ENCODE data around the gene PALLD. TPM values are rescaled to one million over a fixed set of nuclear protein-coding genes. Genes with fewer than 3 reads are reported as not detected.

The PALLD gene
- total RNA-seq, 2 donors from 2014 or later: 705 to 752 TPM

DNA sequence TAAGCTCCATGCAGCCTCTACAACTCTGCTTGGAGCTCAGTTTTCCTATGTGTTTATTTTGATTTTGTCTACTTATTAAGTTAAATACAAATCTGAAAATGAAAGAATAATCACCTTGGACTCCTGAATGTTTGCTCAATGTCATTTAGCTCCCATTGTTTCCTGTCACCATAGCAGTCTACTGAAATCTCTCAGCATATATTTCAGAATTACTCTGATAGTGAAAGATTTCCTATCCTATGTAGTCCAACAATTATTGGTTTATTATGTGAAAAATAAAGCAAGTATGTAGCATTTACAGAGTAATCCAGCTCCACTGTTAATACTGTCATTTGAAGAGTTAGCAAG, 344.8 kb downstream of the PALLD start:
- ATAC-seq (ENCODE audit: insufficient number of reproducible peaks, low FRiP score, low read depth): no peak
- H3K4me3 ChIP-seq: peak overlapping the region; percentile 11

DNA sequence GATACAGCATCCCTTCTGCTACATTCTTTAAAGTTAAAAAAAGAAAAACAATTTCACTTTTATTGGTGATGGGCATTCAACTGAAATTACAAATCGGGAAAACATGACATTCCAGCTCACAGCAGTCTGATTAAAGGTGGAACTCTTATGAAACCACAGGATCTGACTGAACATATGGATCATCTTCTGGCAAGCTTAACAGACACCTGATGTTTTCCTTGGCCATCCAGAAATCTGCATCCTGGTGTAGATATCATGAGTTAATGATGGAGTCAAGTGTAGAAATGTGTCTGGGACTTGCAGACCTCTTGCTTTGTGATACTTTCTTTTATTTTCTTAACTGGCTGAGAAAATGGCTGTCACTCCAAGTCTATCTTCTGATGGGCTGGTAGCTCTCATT, 345.3 kb downstream of the PALLD start:
- no peak overlapping the region for H3K4me3 ChIP-seq
- peak overlapping the region; percentile 94 to 99 for H3K27ac ChIP-seq
- ATAC-seq (ENCODE audit: insufficient number of reproducible peaks, low FRiP score, low read depth) (no peak), DNase-seq (ENCODE audit: low spot score) (no peak)
- no peaks in the 10 kb centered on the region for H3K9me3 ChIP-seq
- H3K4me1 ChIP-seq (ENCODE audit: control insufficient read depth in 1 of 2, low read depth in 2 of 2): peaks cover 64 to 100% of the 10 kb centered on the region in 2 donors
- H3K27me3 ChIP-seq (replicated peaks; ENCODE audit: insufficient read depth): no peaks in the 10 kb centered on the region
- TF ChIP-seq, protein P1, sequence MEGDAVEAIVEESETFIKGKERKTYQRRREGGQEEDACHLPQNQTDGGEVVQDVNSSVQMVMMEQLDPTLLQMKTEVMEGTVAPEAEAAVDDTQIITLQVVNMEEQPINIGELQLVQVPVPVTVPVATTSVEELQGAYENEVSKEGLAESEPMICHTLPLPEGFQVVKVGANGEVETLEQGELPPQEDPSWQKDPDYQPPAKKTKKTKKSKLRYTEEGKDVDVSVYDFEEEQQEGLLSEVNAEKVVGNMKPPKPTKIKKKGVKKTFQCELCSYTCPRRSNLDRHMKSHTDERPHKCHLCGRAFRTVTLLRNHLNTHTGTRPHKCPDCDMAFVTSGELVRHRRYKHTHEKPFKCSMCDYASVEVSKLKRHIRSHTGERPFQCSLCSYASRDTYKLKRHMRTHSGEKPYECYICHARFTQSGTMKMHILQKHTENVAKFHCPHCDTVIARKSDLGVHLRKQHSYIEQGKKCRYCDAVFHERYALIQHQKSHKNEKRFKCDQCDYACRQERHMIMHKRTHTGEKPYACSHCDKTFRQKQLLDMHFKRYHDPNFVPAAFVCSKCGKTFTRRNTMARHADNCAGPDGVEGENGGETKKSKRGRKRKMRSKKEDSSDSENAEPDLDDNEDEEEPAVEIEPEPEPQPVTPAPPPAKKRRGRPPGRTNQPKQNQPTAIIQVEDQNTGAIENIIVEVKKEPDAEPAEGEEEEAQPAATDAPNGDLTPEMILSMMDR (IDR thresholded peaks at IDR 0.05): no peak
- no peaks in the 10 kb centered on the region for H3K36me3 ChIP-seq

More for the DNA sequence above, 344.8 kb downstream of the PALLD start:
- Histone ChIP-seq H3K27ac (peak overlapping the region; percentile 94 to 99), H3K9me3 (no peaks in the 10 kb centered on the region), H3K4me1 (ENCODE audit: control insufficient read depth in 1 of 2, low read depth in 2 of 2) (peaks cover 70 to 100% of the 10 kb centered on the region in 2 donors), H3K36me3 (no peaks in the 10 kb centered on the region), H3K27me3 (replicated peaks; ENCODE audit: insufficient read depth) (no peaks in the 10 kb centered on the region)
- TF ChIP-seq, protein P1 (IDR thresholded peaks at IDR 0.05): no peak
- DNase-seq (ENCODE audit: low spot score): no peak

DNA sequence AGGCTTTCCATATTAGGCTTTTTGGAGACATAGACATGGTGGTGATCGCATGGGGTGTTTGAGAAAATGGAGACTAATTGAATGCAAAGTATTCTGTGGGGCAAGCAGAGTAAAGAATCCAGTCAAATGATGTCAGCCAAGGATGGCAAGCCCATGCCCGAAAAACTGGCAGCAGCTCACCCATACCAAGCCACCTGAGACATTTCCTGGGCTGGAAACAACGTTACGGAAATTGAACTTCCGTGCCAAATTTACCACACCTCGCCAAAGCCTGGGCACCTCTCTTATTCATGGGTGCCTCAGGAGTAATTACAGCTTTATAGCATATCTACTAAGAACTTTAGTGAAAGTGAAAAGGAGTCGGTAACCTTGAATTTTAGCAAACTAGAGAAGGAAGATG, 346.8 kb downstream of the PALLD start:
- no peak for DNase-seq (ENCODE audit: low spot score)
- no peaks in the 10 kb centered on the region for H3K36me3 ChIP-seq
- no peaks in the 10 kb centered on the region for H3K27me3 ChIP-seq (replicated peaks; ENCODE audit: insufficient read depth)
- no peak for ATAC-seq (ENCODE audit: insufficient number of reproducible peaks, low FRiP score, low read depth)
- TF ChIP-seq, protein P1 (IDR thresholded peaks at IDR 0.05): no peak
- H3K4me3 ChIP-seq: peak overlapping the region; percentile 35
- no peaks in the 10 kb centered on the region for H3K9me3 ChIP-seq
- peaks cover 61 to 96% of the 10 kb centered on the region in 2 donors for H3K4me1 ChIP-seq (ENCODE audit: control insufficient read depth in 1 of 2, low read depth in 2 of 2)
- H3K27ac ChIP-seq: peak overlapping the region; percentile 94 to 99

DNA sequence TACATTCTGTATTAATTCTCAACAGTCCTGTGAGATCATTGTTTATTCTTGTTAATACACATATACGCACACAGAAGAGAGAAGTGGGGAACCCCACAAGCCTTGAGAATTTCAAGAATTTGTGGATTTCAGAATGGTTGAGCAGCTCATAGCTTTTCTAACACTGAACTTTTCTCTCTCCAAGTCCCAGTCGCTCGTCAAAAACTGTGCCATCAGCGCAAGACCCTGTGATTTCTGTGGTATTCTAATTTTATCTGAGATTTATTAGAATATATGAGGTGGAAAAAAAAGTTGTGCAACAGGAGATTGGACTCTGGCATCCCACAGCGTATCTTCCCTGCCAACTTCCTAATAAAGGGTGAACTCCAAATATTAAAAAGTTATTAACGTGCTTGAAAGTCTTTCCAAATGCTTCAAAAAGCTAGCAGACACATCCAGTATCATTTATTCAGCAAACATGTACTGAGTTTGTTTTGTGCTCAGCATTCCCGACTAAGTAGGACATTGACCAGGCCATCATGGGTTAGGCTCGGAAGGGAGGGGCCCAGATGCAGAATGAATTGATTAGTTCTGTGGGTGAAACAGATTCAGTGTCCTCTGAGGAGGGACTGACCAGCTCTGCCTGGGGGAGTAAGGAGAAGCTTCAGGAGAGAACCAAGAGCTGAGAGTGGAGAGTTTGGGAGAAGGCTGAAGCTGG, 347.6 kb downstream of the PALLD start:
- Histone ChIP-seq H3K36me3 (no peaks in the 10 kb centered on the region), H3K4me3 (peak overlapping the region; percentile 35), H3K27me3 (replicated peaks; ENCODE audit: insufficient read depth) (no peaks in the 10 kb centered on the region), H3K27ac (peak overlapping the region; percentile 94 to 99), H3K4me1 (ENCODE audit: control insufficient read depth in 1 of 2, low read depth in 2 of 2) (peaks cover 56 to 96% of the 10 kb centered on the region in 2 donors), H3K9me3 (no peaks in the 10 kb centered on the region)
- TF ChIP-seq, protein P1 (IDR thresholded peaks at IDR 0.05): no peak
- ATAC-seq (ENCODE audit: insufficient number of reproducible peaks, low FRiP score, low read depth) (peak; percentile 24), DNase-seq (ENCODE audit: low spot score) (no peak)

DNA sequence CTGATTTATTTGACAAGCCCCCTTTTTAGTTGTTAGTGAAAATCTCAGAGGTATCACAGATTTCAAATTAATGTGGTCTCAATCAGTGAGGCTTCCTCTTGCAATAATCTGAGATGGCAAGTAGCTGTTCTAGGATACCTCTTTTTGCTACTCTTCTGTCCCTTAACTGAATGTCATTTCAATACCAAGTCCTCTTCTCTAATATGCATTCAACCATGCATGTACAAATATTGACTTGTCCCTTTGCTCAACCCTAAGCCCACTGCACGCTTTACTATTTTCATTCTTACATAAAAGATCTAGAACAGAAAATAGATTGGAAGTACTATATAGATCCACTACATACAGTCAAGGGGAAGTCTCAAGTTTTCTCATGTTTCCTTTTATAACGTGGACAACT, 349.0 kb downstream of the PALLD start:
- no peaks in the 10 kb centered on the region for H3K27me3 ChIP-seq (replicated peaks; ENCODE audit: insufficient read depth)
- peaks cover 53 to 96% of the 10 kb centered on the region in 2 donors for H3K4me1 ChIP-seq (ENCODE audit: control insufficient read depth in 1 of 2, low read depth in 2 of 2)
- DNase-seq (ENCODE audit: low spot score) (no peak), ATAC-seq (ENCODE audit: insufficient number of reproducible peaks, low FRiP score, low read depth) (no peak)
- H3K27ac ChIP-seq: peak overlapping the region; percentile 94 to 99
- H3K36me3 ChIP-seq: no peaks in the 10 kb centered on the region
- no peaks in the 10 kb centered on the region for H3K9me3 ChIP-seq
- H3K4me3 ChIP-seq: no peak overlapping the region
- TF ChIP-seq, protein P1 (IDR thresholded peaks at IDR 0.05): no peak
